Activated CD8-positive, alpha-beta memory T cell treated with anti-CD3 and anti-CD28 coated beads, Interleukin-2, amount 50 U/mL, for 4 hours (primary cell): ENCODE results near the gene HHIPL2.
"Not testable (repeated sequence)": the region's sequence is repeated elsewhere in the genome, so short reads cannot be mapped to it uniquely, and the experiment has no call there.

Experiments
- DNase-seq: peaks from one replicate; pipeline ENCODE4 v3.0.0-alpha.2; 2020

HHIPL2 gene

GRCh38 chr1:222539951-222540597 lies 7.8 kb downstream of the HHIPL2 start:
- no peak for DNase-seq

DNA sequence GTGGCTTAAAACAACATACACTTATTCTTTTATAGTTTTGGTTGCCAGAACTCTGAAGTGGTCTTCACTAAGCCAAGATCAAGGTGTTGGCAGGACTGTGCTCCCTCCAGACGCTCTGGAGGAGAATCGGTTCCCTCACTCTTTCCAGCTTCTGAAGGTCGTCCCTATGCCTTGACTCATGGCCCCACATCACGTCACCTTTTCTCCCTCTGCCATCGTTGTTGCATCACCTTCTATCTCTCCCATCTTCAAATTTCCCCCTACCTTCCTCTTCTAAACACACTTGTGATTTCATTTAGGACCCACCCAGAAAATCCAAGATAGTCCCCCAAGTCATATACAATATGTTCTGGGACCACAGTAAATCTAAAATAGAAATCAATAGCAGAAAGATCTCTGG lies 12.4 kb downstream of the HHIPL2 start:
- DNase-seq, result no peak

DNA sequence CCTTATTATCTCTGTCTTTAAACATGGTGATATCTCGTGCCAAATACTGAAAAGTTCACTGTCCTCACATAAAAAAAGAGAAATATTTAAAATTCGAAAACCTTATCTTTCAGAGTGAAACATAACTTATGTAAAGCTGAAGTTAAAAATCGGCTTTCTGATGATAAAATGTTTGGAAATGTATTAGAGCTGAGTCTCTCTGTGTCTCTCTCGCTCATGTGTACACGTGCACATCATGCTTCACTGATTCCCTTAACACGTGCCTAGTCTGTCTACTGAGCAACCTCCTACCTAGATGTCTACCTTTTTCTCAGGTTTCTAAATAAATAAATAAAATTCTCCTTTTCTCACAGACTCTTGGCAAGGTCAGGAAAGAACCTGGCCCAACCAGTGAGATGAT lies 17.1 kb downstream of the HHIPL2 start:
- no peak for DNase-seq

GRCh38 chr1:222529916-222530315 lies 18.0 kb downstream of the HHIPL2 start:
- no peak for DNase-seq

GRCh38 chr1:222529181-222529580 lies 18.7 kb downstream of the HHIPL2 start:
- DNase-seq, result no peak

DNA sequence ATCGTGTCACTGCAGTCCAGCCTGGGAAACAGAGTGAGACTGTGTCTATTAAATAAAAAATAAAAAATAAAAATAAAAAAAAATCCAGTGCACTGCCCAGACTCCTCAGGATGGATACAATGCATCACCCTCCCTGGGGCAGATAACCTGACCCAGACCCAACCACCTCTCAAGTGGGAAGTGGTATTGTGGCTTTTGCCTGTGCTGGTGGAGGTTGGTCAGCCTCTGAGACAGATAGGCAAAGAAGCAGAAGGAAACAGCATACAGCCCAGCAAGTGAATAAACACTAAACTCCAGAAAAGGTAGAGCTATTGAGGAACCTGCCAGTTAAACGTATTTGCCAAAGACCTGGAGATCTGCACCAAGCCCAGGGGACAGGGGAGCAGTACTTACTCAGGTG lies 22.0 kb downstream of the HHIPL2 start:
- DNase-seq, result no peak

GRCh38 chr1:222523852-222524251 lies 24.1 kb downstream of the HHIPL2 start:
- DNase-seq, result no peak

GRCh38 chr1:222522105-222522915 lies 25.6 kb downstream of the HHIPL2 start:
- DNase-seq, result no peak

- DNase-seq, result no peak
Measured at GRCh38 chr1:222521299-222522104, 26.4 kb downstream of the HHIPL2 start.

GRCh38 chr1:222489496-222489895 lies 58.4 kb downstream of the HHIPL2 start:
- DNase-seq, result not testable (repeated sequence)

GRCh38 chr1:222487774-222488173 lies 60.1 kb downstream of the HHIPL2 start:
- not testable (repeated sequence) for DNase-seq

GRCh38 chr1:222484005-222484404 lies 63.9 kb downstream of the HHIPL2 start:
- DNase-seq, result not testable (repeated sequence)

DNA sequence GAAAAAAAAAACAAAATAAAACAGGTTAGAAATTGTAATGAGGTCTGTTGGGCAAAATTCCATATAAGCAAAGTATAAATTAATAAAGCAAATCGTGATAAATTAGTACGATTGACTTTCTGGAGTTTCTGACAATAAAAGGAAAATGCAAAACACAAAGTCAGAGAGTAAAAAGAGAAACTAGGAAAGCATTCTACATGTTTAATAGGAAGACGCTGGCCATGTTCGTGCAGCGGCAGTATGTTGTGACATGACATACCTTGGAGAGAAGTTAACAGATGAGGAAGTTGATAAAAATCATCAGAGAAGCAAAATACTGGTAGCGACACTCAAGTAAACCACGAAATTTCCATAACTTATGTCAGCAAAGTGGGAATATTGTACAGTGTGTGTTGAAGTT lies 68.3 kb downstream of the HHIPL2 start:
- DNase-seq, result not testable (repeated sequence)

- not testable (repeated sequence) for DNase-seq
Measured at GRCh38 chr1:222476436-222476835, 71.5 kb downstream of the HHIPL2 start.

- DNase-seq, result not testable (repeated sequence)
Measured at GRCh38 chr1:222473717-222474116, 74.2 kb downstream of the HHIPL2 start.

- DNase-seq, result not testable (repeated sequence)
Measured at GRCh38 chr1:222472776-222473540, 74.9 kb downstream of the HHIPL2 start.
